ENCODE data around the gene ZNF30. TPM values are rescaled to one million over a fixed set of nuclear protein-coding genes. Genes with fewer than 3 reads are reported as not detected.

Gene ZNF30
- total and polyA plus RNA-seq, 2 of the 4 experiments (the other 2 are of a cell fraction): 1.3 to 2.9 TPM

Other genes starting within 250 kb of the ZNF30 start
- gene SCGB2B2, start 249.7 kb upstream of the ZNF30 start, total RNA-seq (2012; rRNA removed): not detected in 2 replicates
- 0.03 TPM in 1 of 2 replicates, not detected in the other for gene SCGB2B2, start 249.7 kb upstream of the ZNF30 start, polyA plus RNA-seq (2012; rRNA removed)
- gene ZNF302, start 249.2 kb upstream of the ZNF30 start, total RNA-seq (2012; rRNA removed): 9.5 and 11.1 TPM in 2 replicates
- gene ZNF302, start 249.2 kb upstream of the ZNF30 start, polyA plus RNA-seq (2012; rRNA removed): 5.9 and 9.1 TPM in 2 replicates
- 7.5 and 11.1 TPM in 2 replicates for gene ZNF181, start 192.7 kb upstream of the ZNF30 start, total RNA-seq (2012; rRNA removed)
- gene ZNF181, start 192.7 kb upstream of the ZNF30 start, polyA plus RNA-seq (2012; rRNA removed): 2.7 and 3.8 TPM in 2 replicates
- 3.4 and 4.2 TPM in 2 replicates for gene ZNF599, start 153.7 kb upstream of the ZNF30 start, total RNA-seq (2012; rRNA removed)
- 5.9 and 6.5 TPM in 2 replicates for gene ZNF599, start 153.7 kb upstream of the ZNF30 start, polyA plus RNA-seq (2012; rRNA removed)
- 3.9 and 4.8 TPM in 2 replicates for gene ZNF792, start 37.3 kb downstream of the ZNF30 start, total RNA-seq (2012; rRNA removed)
- gene ZNF792, start 37.3 kb downstream of the ZNF30 start, polyA plus RNA-seq (2012; rRNA removed): 1.2 and 1.5 TPM in 2 replicates
- gene GRAMD1A, start 73.4 kb downstream of the ZNF30 start, total RNA-seq (2012; rRNA removed): 11.1 and 11.4 TPM in 2 replicates
- gene GRAMD1A, start 73.4 kb downstream of the ZNF30 start, polyA plus RNA-seq (2012; rRNA removed): 63.0 and 65.2 TPM in 2 replicates
- 2.0 and 2.2 TPM in 2 replicates for gene SCN1B, start 103.6 kb downstream of the ZNF30 start, total RNA-seq (2012; rRNA removed)
- 9.6 and 10.6 TPM in 2 replicates for gene SCN1B, start 103.6 kb downstream of the ZNF30 start, polyA plus RNA-seq (2012; rRNA removed)
- not detected in 2 replicates for gene HPN, start 114.8 kb downstream of the ZNF30 start, total RNA-seq (2012; rRNA removed)
- not detected in 2 replicates for gene HPN, start 114.8 kb downstream of the ZNF30 start, polyA plus RNA-seq (2012; rRNA removed)
- gene FXYD3, start 188.9 kb downstream of the ZNF30 start, total RNA-seq (2012; rRNA removed): not detected in 2 replicates
- not detected in 2 replicates for gene FXYD3, start 188.9 kb downstream of the ZNF30 start, polyA plus RNA-seq (2012; rRNA removed)
- not detected in 2 replicates for gene LGI4, start 208.2 kb downstream of the ZNF30 start, total RNA-seq (2012; rRNA removed)
- 0.06 and 0.10 TPM in 2 replicates for gene LGI4, start 208.2 kb downstream of the ZNF30 start, polyA plus RNA-seq (2012; rRNA removed)
- 0.18 TPM in 1 of 2 replicates, not detected in the other for gene FXYD1, start 211.9 kb downstream of the ZNF30 start, total RNA-seq (2012; rRNA removed)
- 2.7 and 3.9 TPM in 2 replicates for gene FXYD1, start 211.9 kb downstream of the ZNF30 start, polyA plus RNA-seq (2012; rRNA removed)
- not detected in 2 replicates for gene FXYD7, start 216.4 kb downstream of the ZNF30 start, total RNA-seq (2012; rRNA removed)
- gene FXYD7, start 216.4 kb downstream of the ZNF30 start, polyA plus RNA-seq (2012; rRNA removed): 0.31 and 0.39 TPM in 2 replicates
- 45.8 and 53.6 TPM in 2 replicates for gene FXYD5, start 227.8 kb downstream of the ZNF30 start, total RNA-seq (2012; rRNA removed)
- 245 and 287 TPM in 2 replicates for gene FXYD5, start 227.8 kb downstream of the ZNF30 start, polyA plus RNA-seq (2012; rRNA removed)